ENCODE results near the gene ITGAX.
"Not testable (repeated sequence)": the region's sequence is repeated elsewhere in the genome, so short reads cannot be mapped to it uniquely, and the experiment has no call there.

The ITGAX gene

DNA sequence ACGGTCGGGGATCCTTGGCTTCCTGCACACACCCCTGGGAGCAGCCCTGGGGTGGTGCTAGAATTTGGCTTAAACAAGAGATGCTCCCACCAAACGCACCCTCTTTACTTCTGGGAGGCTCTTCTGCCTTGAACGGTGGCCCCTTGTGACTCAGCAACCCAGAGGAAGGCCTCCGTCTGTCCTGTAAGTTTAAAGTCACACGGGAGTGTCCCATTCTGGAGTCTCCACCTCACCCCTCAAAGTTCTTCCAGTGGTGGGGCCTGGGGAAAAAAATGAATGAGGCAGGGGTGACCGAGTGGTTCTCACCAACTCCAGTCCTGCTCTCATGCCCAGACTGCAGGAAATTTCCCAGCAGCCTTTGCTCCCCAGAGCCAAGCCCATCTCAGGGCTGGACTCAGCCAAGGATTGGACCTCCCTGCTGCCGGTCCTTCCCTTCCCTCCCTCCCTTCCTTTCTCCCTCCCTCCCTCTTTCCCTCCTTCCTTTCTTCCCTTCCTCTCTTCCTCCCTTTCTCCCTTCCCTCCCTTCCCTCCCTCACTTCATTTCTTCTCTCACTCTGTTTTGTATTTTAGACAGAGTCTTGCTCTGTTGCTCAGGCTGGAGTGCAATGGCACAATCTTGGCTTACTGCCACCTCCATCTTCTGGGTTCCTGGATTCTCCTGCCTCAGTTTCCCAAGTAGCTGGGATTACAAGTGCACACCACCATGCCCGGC lies 49.5 kb downstream of the ITGAX start:
- no peaks in the 10 kb centered on the region for H3K36me3 Mint-ChIP-seq
- peaks cover 5% of the 10 kb centered on the region for H3K4me1 Mint-ChIP-seq
- H3K4me3 Mint-ChIP-seq: no peak overlapping the region
- H3K9me3 Mint-ChIP-seq: no peaks in the 10 kb centered on the region
- H3K27me3 Mint-ChIP-seq: no peaks in the 10 kb centered on the region
- no peak overlapping the region for H3K27ac Mint-ChIP-seq

DNA sequence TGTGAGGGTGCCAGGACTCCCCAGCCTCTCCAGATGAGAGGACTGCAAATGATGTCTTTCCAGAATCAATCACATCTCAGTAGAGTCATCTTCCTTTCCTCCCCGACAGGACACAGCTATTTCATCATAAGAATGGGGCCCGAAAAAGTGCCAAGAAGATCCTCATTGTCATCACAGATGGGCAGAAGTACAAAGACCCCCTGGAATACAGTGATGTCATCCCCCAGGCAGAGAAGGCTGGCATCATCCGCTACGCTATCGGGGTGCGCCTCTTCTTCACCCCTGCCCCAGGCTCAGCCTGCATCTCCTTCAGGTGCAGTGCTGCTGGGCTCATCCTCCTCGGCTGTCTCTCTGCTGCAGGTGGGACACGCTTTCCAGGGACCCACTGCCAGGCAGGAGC lies 52.4 kb downstream of the ITGAX start:
- Mint-ChIP-seq H3K36me3 (no peaks in the 10 kb centered on the region), H3K9me3 (no peaks in the 10 kb centered on the region), H3K4me1 (no peaks in the 10 kb centered on the region), H3K27ac (no peak overlapping the region), H3K27me3 (no peaks in the 10 kb centered on the region), H3K4me3 (no peak overlapping the region)

DNA sequence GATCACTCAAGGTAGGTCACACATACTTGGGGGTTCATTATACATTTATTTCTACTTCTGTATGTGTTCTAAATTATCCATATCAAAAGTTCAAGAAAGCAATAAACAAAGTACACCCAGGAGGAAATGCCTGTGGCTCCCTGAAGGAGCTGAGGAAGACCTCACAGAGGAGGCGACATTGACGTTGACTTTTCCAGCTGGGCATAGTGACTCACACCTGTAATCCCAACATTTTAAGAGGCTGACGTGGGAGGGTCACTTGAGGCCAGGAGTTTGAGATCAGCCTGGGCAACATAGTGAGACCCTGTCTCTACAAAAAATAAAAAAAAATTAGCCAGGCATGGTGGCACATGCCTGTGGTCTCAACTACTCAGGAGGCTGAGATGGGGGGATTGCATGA lies 54.5 kb downstream of the ITGAX start:
- Mint-ChIP-seq H3K36me3 (no peaks in the 10 kb centered on the region), H3K9me3 (no peaks in the 10 kb centered on the region), H3K4me3 (no peak overlapping the region), H3K27me3 (no peaks in the 10 kb centered on the region), H3K4me1 (no peaks in the 10 kb centered on the region), H3K27ac (no peak overlapping the region)

DNA sequence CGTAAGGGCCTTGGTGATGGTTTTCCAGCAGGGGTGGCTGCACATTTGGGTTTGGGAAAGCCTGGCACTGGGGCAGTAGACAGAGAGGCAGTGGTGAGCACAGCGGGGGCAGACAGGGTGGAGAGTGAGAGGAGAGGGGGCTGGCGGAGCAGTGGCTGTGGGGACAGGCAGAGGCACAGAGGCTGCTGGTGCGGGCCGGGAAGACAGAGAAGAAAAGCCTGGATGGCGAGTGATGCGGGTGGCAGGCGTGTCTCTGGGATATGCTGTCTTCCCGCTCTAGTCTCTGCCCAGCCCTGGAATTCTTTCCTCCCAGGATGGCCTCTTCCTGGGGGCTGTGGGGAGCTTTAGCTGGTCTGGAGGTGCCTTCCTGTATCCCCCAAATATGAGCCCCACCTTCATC lies 55.1 kb downstream of the ITGAX start:
- Mint-ChIP-seq H3K4me3 (no peak overlapping the region), H3K9me3 (no peaks in the 10 kb centered on the region), H3K36me3 (no peaks in the 10 kb centered on the region), H3K27ac (no peak overlapping the region), H3K4me1 (no peaks in the 10 kb centered on the region), H3K27me3 (no peaks in the 10 kb centered on the region)

DNA sequence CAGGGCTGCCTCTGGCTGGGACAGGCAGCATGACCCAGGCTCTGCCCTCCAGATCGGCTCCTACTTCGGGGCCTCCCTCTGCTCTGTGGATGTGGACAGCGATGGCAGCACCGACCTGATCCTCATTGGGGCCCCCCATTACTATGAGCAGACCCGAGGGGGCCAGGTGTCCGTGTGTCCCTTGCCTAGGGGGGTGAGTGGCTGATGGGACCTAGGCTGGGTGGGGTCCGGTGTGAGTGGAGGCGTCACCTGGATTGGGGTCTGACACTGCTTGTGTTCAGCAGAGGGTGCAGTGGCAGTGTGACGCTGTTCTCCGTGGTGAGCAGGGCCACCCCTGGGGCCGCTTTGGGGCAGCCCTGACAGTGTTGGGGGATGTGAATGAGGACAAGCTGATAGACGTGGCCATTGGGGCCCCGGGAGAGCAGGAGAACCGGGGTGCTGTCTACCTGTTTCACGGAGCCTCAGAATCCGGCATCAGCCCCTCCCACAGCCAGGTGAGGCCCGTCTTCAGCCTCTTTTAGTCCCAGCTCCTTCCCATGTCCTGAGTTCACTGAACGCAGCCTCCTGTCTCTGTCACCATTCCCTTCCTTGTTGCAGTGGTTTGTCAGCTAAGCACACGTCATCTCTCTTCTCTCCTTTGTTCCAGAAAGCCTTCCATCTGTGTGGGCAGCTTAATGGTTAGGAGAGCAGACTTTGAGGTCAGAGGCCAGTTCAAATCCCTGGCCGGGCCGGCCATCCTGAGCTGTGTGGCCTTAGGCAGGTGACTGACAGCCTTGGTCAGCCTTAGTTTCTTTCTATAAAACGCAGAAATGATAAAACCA lies 56.3 kb downstream of the ITGAX start:
- H3K36me3 Mint-ChIP-seq: no peaks in the 10 kb centered on the region
- no peaks in the 10 kb centered on the region for H3K27me3 Mint-ChIP-seq
- H3K9me3 Mint-ChIP-seq: no peaks in the 10 kb centered on the region
- H3K4me1 Mint-ChIP-seq: no peaks in the 10 kb centered on the region
- H3K27ac Mint-ChIP-seq: no peak overlapping the region
- no peak overlapping the region for H3K4me3 Mint-ChIP-seq

DNA sequence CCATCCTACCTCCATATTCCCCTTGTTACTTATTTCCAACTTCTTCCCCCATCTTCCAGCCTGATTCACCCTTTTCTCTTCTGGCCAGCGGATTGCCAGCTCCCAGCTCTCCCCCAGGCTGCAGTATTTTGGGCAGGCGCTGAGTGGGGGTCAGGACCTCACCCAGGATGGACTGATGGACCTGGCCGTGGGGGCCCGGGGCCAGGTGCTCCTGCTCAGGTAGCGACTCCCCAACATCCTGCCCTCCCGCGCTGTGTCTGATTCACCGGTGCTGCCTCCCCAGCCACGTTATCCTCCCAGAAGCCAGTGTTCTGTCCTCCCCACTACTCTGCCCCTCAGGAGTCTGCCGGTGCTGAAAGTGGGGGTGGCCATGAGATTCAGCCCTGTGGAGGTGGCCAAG lies 57.8 kb downstream of the ITGAX start:
- no peak overlapping the region for H3K4me3 Mint-ChIP-seq
- H3K9me3 Mint-ChIP-seq: no peaks in the 10 kb centered on the region
- no peak overlapping the region for H3K27ac Mint-ChIP-seq
- H3K4me1 Mint-ChIP-seq: peaks cover 4% of the 10 kb centered on the region
- no peaks in the 10 kb centered on the region for H3K27me3 Mint-ChIP-seq
- no peaks in the 10 kb centered on the region for H3K36me3 Mint-ChIP-seq

DNA sequence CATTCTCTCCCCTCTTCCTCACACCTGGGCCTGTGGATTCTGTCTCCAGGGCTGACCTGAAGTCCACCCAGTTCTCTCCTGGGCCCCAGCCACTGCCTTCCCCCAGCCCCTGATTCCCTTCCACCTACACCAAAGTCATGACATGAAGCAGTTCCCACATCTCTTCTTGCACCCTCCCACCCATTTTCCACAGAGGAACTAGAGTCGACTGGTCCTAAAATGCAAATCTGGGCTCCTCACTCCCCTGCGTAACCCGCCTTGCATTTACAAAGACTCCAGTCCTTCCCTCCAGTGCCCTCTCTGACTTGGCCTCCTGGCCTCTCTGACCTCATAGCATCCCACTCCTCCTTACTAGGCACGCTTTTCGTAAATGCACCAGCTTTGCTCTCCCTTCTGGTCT lies 58.4 kb downstream of the ITGAX start:
- peaks cover 4% of the 10 kb centered on the region for H3K4me1 Mint-ChIP-seq
- H3K36me3 Mint-ChIP-seq: no peaks in the 10 kb centered on the region
- H3K4me3 Mint-ChIP-seq: no peak overlapping the region
- H3K27me3 Mint-ChIP-seq: no peaks in the 10 kb centered on the region
- no peaks in the 10 kb centered on the region for H3K9me3 Mint-ChIP-seq
- H3K27ac Mint-ChIP-seq: no peak overlapping the region

DNA sequence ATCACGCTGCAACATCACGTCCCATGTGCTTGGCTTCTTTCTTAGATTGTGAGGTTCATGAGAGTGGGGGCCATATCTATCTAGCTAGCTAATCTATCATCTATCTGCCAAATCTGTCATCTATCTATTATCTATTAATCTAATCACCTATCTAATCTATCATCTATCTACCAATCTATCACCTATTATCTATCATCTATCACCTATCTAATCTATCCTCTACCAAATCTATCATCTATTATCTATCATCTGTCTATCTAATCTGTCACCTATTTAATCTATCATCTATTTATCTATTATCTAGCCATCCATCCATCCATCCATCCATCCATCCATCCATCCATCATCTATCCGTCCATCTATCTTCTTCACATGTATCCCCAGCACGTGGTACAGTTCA lies 59.0 kb downstream of the ITGAX start:
- Mint-ChIP-seq H3K4me1 (peaks cover 4% of the 10 kb centered on the region), H3K9me3 (no peaks in the 10 kb centered on the region), H3K4me3 (no peak overlapping the region), H3K27ac (no peak overlapping the region), H3K36me3 (no peaks in the 10 kb centered on the region), H3K27me3 (no peaks in the 10 kb centered on the region)

DNA sequence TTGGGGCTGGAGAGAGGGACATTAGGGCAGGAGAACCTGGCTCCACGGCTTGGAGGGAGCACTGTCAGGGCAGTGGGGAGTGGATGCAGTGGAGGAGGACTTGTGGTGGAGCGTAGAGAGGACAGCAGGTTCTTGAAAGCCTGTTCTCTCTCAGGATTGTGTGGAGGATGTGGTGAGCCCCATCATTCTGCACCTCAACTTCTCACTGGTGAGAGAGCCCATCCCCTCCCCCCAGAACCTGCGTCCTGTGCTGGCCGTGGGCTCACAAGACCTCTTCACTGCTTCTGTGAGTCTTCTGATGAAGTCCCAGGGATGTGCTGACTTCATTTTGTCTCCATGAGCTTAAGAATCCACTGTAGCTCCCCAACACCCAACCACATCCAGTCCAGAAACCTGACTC lies 59.7 kb downstream of the ITGAX start:
- Mint-ChIP-seq H3K4me1 (peaks cover 4% of the 10 kb centered on the region), H3K9me3 (no peaks in the 10 kb centered on the region), H3K27me3 (no peaks in the 10 kb centered on the region), H3K4me3 (no peak overlapping the region), H3K36me3 (no peaks in the 10 kb centered on the region), H3K27ac (no peak overlapping the region)

DNA sequence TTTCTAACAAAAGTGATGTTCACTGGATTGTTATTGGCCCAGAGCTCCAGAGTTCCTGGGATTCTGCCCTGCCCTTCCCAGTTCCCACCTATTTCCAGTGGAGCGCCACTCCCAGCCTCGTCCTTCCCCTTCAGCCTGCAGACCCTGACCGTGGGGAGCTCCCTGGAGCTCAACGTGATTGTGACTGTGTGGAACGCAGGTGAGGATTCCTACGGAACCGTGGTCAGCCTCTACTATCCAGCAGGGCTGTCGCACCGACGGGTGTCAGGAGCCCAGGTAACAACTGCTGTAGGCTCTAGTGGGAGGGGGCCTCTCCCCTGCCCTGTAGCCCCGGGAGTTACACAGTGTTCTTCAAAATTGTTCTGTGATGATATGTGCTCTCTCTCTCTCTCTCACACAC lies 61.4 kb downstream of the ITGAX start:
- H3K27me3 Mint-ChIP-seq: no peaks in the 10 kb centered on the region
- peaks cover 4% of the 10 kb centered on the region for H3K4me1 Mint-ChIP-seq
- no peaks in the 10 kb centered on the region for H3K9me3 Mint-ChIP-seq
- no peaks in the 10 kb centered on the region for H3K36me3 Mint-ChIP-seq
- no peak overlapping the region for H3K27ac Mint-ChIP-seq
- H3K4me3 Mint-ChIP-seq: no peak overlapping the region

DNA sequence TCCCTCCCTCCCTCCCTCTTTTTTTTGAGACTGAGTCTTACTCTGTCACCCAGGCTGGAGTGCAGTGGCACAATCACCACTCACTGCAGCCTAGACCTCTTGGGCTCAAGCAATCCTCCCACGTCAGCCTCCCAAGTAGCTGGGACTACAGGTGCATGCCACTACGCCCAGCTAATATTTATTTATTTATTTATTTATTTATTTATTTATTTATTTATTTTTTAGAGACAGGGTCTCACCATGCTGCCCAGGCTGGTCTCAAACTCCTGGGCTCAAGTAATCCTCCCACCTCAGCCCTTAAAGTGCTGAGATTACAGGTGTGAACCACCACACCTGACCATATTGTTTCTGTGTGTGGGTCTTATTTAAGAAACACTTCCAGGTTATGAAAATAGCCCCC lies 62.1 kb downstream of the ITGAX start:
- H3K4me1 Mint-ChIP-seq, H3K27ac Mint-ChIP-seq, H3K9me3 Mint-ChIP-seq, H3K27me3 Mint-ChIP-seq, H3K4me3 Mint-ChIP-seq, H3K36me3 Mint-ChIP-seq: not testable (repeated sequence)

DNA sequence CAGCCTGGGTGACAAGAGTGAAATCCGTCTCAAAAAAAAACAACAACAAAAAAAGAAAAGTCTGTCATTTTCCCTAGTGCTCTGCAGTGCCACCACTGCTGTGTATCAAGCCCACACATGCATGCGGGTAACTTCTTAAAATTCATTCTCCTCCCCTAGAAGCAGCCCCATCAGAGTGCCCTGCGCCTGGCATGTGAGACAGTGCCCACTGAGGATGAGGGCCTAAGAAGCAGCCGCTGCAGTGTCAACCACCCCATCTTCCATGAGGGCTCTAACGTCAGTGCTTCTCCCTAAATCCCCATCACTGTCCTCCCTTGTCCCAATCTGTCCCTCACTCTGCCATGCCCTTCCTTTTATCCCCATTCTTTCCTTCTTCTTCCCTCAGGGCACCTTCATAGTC lies 62.9 kb downstream of the ITGAX start:
- H3K36me3 Mint-ChIP-seq: no peaks in the 10 kb centered on the region
- H3K27ac Mint-ChIP-seq: no peak overlapping the region
- no peaks in the 10 kb centered on the region for H3K9me3 Mint-ChIP-seq
- H3K4me3 Mint-ChIP-seq: no peak overlapping the region
- H3K27me3 Mint-ChIP-seq: peaks cover under 1% of the 10 kb centered on the region
- peaks cover 4% of the 10 kb centered on the region for H3K4me1 Mint-ChIP-seq

DNA sequence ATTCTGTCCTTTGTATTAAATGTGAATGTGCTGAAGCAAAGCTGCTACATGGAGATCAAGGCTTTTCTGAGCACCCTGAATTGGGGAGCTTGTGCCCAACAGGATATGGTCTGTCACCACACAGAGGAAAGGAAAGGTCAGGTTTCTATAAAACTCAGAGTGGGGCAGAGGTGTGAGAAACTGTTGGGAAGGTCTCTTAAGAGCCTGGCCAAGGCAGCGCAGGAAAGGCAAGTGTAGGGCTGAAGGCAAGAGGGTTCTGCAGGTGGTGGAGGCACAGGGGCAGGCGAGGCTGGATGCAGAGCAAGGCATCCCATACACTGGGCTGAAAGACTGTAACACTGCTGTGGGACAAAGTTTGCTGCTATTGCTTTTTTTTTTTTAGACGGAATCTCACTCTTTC lies 65.1 kb downstream of the ITGAX start:
- H3K36me3 Mint-ChIP-seq: no peaks in the 10 kb centered on the region
- H3K27ac Mint-ChIP-seq: no peak overlapping the region
- H3K9me3 Mint-ChIP-seq: no peaks in the 10 kb centered on the region
- H3K27me3 Mint-ChIP-seq: peaks cover 2% of the 10 kb centered on the region
- peaks cover 4% of the 10 kb centered on the region for H3K4me1 Mint-ChIP-seq
- no peak overlapping the region for H3K4me3 Mint-ChIP-seq

DNA sequence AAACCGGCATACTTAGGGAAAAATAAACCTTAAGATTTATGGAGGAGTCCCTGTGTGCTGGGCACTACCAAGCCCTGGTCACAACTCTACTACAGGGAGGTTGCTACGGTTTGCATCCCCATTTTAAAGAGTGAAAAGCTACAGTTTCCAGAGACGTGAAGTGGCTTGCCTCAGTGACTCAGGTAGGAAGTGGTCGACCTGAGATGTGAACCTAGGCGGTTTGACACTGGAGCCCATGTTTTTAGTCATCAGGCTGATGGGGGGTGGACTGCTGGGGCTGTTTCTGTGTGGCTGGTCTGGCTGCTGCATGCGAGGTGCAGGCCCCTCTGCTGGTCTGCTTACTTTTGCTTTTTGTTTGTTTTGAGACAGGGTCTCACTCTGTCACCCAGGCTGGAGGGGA lies 66.6 kb downstream of the ITGAX start:
- Mint-ChIP-seq H3K4me1 (peaks cover 2% of the 10 kb centered on the region), H3K27ac (no peak overlapping the region)

DNA sequence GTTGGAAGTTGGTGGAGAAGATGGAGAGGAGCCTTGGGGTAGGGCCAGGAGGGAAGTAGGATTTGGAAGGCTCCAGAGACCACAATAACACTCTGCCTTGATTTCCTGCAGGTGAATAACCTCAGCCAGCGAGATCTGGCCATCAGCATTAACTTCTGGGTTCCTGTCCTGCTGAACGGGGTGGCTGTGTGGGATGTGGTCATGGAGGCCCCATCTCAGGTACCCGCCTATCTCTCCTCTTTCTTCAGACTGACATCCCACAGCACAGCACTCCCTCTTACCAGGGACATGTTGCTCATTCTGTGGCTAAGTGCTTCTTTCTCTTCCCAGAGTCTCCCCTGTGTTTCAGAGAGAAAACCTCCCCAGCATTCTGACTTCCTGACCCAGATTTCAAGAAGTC lies 68.3 kb downstream of the ITGAX start:
- Mint-ChIP-seq H3K27ac (no peak overlapping the region), H3K27me3 (peaks cover 2% of the 10 kb centered on the region), H3K9me3 (no peaks in the 10 kb centered on the region), H3K4me1 (no peaks in the 10 kb centered on the region), H3K4me3 (no peak overlapping the region), H3K36me3 (no peaks in the 10 kb centered on the region)

More for the DNA sequence above, 66.6 kb downstream of the ITGAX start:
- Mint-ChIP-seq H3K9me3 (no peaks in the 10 kb centered on the region), H3K36me3 (no peaks in the 10 kb centered on the region), H3K4me3 (no peak overlapping the region), H3K27me3 (peaks cover 2% of the 10 kb centered on the region)

DNA sequence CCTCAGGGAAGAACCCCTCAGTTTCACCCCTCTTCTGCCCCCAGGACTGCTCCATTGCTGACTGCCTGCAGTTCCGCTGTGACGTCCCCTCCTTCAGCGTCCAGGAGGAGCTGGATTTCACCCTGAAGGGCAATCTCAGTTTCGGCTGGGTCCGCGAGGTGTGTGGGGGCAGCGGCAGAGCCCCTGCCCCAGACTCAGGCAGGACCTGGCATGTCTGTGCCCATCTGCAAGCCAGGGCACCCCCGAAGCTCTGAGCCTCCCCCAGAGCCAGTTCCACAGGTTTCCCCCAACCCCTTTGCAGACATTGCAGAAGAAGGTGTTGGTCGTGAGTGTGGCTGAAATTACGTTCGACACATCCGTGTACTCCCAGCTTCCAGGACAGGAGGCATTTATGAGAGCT lies 68.8 kb downstream of the ITGAX start:
- Mint-ChIP-seq H3K36me3 (no peaks in the 10 kb centered on the region), H3K4me1 (no peaks in the 10 kb centered on the region), H3K9me3 (no peaks in the 10 kb centered on the region), H3K4me3 (no peak overlapping the region), H3K27ac (peak overlapping the region; percentile 62), H3K27me3 (peaks cover 2% of the 10 kb centered on the region)
